ENCODE measurements around the gene RFX8. TPM values are rescaled to one million over a fixed set of nuclear protein-coding genes. Genes with fewer than 3 reads are reported as not detected.
"Not testable (repeated sequence)": the region's sequence is repeated elsewhere in the genome, so short reads cannot be mapped to it uniquely, and the experiment has no call there.

The RFX8 gene
- polyA plus RNA-seq, 12 donors = 1.5 to 4.2 (median 2.9) TPM; not detected in 2

DNA sequence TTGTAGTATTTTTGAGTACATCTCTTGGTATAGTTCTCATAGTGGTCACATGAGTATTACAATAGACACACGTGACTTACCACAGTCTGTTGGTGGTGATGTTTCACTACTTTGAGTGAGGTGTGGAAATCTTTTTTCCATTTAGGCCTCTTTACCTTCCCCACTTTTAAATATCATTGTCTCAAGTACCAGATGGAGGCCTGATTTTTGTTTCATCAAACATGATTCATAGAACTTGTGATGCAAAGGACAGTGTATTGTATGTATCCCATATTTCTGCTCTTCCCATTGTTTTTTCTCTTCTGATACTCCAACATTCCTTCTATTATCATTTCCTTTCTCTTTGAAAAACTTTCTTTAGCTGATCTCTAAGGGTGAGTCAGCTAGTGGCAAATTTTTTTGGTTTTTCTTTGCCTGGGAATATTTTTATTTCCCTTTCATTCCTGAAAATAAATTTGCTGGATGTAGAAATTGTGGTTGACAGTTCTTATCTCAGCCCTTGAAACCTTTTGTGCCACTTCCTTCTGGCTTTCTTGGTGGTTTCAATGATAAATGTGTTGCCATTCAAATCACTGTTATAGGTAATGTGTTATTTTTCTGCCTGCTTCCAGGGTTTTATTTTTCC lies 32.8 kb downstream of the RFX8 start:
- no peak for DNase-seq

DNA sequence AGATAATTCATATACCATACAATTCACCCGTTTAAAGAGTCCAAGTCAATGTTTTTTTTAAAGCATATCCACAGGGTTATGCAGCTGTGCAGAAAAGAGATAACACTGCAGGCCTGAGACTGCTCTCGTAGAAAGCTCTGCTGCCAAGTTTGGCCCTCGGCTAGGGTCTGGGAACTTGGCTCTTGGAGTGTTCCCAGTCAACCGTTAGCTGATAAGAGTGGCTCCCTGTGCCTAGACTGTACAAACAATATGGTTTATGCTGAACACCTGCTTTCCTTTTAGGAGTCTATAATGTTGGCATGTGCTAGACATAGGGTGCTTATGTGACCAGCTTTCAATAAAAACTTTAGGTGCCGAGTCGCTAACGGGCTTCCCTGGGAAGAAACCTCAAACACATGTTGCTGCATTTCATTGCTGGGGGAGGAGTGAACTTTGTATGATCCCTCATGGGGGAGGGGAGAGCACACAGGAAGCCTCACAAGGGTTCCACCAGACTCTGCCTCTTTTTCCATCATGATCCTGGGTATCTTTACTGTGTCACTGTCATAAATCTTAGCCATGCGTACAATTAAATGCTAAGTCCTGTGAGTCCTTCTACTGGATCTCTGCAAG lies 34.7 kb downstream of the RFX8 start:
- no peak for DNase-seq

DNA sequence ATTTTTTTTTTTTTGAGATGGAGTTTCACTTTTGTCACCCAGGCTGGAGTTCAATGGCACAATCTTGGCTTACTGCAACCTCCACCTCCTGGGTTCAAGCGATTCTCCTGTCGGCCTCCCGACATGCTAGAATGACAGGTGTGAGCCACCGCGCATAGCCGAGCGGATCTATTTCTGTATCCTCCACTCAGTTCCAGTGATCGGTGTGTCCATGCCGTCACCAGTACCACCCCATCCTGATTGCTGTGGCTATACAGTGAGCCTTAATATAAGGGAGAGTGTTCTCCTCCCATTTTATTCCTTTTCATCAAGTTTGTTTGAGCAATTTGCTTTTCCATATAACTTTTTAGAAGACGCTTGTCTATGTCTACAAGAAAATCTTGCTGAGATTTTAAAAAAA lies 35.2 kb downstream of the RFX8 start:
- no peak for DNase-seq

DNA sequence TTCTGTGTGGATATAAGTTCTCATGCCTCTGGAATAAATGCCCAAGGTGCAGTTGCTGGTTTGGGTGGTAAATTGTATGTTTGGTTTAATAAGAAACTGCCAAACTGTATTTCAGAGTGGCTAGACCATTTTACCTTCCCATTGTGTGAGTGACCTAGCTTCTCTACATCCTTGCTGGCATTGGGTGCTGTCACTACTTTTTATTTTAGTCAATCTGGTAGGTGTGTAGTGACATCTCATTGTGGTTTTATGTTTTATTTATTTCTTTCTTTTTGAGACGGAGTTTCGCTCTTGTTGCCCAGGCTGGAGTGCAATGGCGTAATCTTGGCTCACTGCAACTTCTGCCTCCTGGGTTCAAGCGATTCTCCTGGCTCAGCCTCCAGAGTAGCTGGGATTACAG lies 36.4 kb downstream of the RFX8 start:
- DNase-seq = not testable (repeated sequence)

DNA sequence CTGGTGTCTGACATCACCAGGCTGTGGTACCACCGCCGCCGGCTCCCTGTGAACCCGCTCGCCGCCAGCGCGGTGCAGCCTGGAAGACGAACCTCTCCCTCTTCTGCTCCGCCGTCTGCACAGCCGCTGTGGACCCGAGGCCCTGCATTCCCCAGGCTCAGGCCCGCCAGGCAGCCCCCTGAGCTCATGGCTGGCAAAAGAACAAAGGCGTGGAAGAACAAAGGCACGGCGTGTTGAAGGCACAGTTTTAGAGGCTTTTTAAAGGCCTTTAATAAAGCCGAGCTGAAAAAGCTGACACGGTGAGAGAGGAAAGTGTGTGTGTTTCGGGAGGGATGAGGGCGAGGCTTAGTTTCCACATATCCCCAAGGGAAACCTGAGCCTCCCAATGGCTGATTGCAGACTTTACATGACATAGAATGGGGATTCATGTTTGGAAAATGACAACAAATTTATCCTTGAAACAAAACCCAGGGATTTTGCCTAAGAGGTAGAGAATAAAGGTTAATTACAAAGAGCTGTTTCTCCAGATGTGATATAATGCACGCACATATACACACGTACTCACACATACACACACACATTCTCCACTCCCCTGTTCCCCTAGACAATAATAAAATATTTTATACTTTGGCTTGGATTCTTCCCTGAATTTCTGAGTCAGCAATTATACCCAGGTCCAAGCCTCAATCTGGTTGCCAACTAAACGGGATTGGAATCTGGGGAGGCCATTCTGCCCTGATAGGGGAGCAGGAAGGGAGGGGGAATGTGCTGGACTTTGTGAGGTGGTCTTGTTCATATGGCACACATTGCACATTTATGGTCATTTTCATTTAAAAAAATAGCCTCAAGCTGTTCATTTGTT lies 39.7 kb downstream of the RFX8 start:
- DNase-seq = peak; percentile 46

DNA sequence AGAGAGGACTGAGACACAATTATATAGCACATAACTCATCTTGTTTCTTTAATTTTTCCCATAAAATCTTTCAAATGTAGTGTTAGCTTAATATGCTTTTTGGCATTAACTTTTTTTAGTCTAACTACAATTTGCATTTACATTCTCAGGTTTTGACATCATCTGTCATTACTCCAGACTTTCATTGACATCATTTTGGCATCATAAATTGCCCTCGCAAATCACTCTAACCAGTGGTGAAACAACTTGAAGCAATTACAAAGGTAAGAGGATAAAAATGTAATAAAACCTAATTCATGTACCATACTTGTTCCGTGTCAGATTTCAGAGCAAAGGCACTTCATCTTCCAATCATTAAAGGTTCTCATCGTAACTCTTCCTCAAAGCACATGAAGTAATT lies 41.4 kb downstream of the RFX8 start:
- no peak for DNase-seq

DNA sequence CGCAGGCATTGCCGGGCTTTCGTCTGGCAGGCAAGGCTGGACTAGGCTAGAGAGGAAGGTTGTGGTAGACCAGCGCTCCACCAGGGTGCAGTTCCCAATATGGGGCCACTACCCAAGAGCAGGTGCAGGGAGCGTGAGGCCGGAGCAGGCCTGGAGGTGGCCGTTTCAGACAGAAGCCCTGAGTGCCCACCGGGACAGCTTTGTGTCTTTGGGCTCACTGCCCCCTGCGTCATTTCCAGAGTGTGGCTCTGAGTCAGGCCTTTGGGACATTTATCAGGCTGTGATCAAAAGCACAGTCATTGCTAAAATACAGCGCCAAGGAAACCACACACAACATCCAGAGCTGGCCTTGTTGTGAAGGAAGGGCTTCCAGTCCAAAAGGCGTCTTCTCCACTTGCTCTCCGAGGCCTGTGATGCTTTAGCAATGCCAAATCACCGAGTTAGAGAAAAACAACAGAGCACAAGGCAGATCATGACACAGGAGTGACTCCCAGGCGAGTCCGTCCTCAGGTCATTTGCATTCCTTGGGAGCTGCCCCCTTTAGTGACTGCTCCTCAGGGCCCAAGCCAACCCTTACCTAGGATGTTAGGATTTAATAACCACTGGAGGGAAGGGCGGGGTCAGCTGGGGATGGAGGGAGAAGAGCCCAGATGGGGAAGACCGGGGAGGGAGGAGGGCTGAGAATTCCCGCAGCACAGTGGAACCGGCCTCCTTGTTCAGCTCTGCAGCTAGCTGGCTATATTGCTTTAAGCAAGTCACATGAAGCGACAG lies 42.3 kb downstream of the RFX8 start:
- no peak for DNase-seq

DNA sequence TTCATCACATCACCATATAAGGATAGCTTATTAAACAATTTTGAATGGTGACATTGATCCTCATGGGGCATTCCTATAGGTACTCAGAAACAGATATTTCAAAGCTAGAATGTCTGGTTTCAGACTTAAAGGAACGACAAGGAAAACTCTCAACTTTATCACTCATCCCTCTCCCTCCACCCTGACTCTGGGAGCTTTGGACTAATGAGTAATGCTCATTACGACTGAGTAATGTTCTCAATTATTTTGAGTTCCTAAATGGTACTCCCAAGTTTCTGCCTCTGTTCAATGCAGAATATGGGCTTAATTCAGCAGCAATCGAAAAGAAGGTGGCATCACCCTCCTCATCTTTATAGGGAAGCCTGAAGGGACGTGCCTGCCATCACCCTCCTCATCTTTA lies 43.4 kb downstream of the RFX8 start:
- no peak for DNase-seq

DNA sequence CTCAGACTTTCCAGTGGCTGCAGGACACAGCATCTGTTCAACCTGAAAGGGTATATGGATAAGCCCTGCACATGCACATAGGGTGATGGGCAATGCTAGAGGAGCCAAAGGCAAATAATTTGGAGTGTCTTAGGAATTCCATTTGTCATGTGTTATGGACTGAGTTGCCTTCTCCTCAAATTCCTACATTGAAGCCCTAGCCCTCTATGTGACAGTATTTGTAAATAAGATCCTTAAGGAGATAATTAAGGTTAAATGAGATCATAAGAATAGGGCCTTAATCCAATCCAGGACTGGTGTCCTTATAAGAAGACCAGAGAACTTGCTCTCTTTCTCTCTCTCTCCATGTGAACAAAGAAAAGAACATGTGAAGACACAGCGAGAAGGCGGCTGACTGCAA lies 44.8 kb downstream of the RFX8 start:
- no peak for DNase-seq

DNA sequence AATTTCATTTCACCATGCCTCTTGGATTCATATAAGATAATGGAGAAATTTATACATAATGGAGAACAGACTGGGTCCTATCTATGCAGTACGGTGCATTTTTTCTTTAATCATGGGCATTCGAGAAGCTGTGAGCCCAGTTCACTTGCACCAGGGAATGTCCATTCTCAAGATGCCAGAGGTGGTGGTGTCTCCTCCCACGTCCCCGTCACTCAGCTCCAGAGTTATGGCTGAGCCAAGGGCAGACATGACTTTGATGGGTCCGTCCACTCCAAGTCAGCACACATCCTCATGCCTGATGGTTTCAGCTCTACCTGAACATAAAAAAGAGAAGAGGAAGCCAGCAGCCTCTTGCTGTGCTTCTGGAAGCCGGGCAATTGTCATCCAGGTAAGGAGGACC lies 45.5 kb downstream of the RFX8 start:
- no peak for DNase-seq

DNA sequence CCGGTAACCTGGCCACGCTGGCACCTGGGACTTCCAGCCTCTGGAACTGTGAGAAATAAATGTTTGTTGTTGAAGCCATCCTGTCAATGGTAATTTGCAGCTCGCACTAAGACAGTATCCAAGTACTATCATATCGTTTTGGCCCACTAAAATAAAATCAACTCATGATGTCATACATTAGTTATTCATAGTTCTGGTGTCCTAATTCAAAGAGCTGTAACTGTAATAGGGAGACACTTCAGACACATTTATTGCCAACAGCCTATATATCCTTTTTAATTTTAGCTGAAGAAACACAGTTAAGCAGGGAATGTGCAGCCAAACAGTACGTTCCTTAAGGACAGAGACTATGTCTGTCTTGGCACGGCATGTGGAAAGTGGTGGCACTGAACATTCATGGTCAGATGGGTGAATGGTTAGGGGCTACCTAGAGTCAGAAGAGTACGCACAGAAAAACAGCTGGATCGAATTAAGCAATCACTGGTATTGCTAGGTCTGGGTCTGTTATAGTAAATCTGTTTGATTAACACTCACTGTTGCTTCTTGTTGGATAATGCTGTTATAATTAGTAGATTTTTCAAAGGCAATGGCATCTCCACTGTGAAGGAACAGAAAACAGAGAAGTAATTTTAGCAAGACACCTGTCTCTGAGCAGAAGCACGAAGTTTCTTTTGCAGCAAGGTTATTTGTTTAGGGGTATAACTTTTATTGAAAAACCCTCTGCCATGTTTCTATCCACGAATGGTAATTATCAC lies 46.3 kb downstream of the RFX8 start:
- no peak for DNase-seq

DNA sequence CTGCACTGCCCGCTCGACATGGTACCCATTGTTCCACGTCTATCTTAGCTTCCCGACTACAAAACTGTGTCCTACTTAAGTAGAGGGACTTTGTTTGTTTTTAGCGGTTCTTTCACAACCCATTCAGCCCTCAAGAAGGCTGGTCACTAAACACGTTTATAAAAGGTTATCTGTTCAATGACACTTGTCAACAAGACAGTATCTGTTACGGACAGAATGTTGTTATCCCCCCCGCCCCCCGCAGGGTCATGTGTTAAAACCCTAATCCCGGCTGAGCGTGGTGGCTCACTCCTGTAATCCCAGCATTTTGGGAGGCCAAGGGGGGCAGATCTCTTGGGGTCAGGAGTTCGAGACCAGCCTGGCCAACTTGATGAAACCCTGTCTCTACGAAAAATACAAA lies 47.2 kb downstream of the RFX8 start:
- DNase-seq = no peak

DNA sequence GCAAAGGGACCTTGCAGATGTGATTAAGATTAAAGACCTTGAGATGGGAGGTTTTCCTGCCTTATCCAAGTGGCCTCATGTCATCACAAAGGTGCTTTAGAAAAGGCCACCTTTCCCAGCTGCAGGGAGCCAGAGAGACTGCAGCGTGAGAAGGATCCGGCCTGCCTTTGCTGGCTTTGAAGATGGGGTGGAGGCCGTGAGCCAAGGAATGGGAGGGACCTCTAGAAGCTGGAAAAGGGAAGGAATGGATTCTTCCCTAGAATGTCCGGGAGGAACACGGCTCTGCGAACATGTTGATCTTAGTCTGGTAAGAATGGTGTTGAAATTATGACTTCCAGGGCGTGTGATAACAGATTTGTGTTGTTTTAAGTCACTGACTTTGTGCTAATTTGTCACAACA lies 47.7 kb downstream of the RFX8 start:
- no peak for DNase-seq

DNA sequence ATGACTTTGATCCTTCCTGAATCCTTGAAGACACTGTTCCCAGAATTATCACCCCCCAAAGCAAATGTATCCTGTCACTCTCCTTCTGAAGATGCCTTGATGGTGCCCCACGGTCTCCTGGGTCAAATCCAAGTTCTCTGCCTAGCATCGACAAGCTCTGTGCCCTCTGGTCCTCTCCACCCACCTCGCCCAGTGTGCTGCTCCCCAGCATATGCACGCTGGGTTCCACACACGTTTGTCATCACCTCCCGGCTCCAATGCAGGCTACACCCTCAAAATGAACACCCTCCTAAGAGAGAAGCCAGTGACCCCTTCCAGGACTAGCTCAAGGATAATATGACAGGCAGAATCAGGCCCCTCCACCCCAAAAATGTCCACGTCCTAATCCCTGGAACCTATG lies 48.1 kb downstream of the RFX8 start:
- no peak for DNase-seq

DNA sequence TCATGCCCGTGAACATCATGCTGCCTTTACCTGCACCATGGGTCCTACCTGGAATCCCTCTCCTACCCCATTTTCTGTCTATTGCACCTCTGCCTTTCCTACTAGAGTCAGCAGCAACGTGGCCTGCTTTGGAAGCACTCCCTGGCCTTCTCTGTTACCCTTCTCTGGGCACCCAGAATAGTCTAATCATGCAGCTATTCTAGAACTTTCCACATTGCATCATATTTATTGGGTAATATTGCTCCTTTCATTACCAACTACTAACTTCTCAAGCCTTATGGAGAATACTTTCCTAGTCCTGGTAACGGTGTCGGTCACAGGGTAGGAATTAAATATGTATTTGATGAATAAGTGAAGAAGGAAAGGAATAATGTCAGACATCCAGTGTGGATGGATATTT lies 54.3 kb downstream of the RFX8 start:
- no peak for DNase-seq

DNA sequence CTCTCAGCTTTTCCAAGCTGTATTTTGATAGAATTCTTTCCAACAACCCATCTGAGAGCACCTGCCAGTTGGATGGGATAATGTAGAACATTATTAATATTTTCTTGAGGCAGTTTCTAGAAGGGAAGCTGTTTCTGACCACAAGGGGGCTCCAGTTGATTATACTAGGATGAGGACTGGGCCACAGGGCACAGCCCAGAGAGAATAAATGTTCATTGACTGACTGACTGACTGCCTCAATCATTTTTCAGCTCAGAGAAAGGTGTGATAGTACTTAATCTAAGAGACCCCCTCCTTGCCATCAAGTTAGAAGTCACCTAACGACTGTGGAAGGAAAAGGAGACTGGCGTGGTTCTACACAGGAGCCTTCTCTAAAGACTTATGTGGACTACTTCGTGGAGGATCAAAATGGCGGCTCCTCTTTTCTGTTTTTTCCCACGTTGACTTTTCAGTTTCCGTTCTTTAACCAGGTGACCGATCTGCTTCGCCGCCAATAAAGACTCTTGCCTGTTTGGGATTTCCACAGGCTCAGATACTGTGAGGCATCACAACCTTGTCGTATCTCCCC lies 55.7 kb downstream of the RFX8 start:
- peak; percentile 82 for DNase-seq

DNA sequence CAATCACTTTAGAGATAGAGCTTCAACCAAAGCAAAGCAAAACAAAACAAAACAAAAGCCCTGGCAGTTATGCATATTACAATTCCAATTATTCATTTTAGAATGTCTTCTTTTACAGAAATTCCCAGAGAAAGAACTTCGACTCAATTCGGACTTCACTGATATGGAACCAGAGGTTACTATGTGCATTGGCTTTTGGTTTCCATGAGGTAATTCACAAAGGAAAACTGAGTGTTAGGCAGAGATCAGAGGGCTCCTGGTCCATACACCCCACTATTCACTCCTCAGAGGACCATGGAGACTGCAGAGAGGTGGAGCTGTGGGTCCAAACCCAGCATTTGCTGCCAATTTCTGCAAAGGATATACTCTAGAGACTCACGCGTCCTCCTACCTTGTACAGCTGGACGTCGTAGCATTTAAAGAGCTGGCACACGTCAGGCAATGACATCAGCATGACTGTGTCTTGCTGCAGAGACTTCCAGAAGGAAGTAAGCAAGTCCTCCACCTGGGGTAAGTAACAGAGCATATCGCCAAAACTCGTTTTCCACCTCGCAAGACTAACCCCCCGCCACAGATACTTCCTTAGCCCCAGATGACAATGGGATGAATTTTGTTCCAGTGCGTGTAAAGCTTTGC lies 56.3 kb downstream of the RFX8 start:
- DNase-seq = peak; percentile 62

DNA sequence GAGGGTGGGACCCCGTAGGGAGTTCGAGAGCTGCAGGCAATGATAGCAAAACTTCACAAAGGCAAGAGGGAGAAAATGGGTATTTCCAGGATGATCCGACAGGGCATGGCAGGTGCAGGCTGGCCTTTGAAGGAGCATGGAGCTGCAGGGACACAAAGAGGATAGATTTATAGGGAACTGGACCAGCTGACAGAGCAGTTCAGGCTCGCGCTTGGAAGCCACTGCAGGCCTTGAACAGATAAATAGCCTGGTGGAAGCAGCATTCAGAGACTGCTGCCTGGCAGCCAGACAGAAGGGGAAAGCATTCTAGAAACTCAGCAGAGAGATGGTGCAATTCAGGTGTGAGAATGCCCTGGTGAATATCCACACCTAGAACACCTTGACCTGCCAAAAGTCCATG lies 58.3 kb downstream of the RFX8 start:
- no peak for DNase-seq

DNA sequence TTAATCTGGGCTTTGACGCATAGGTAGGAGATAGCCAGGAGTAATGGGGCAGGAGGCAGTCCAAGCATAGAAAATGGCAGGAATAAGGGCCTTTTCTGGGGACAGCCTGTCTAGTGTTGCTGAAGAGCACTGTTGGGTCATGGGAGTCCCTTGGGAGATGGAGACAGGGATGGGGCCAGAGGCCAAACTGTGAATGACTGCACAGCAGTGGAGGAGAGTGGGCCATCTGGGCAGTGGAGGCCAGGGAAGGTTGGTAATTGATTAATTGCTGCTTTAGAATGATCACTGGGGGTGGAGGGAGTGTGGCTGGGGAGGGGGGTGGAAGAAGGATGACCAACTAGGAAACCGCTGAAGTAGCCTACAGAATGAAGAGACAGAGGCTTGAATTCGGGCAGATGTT lies 59.0 kb downstream of the RFX8 start:
- no peak for DNase-seq

DNA sequence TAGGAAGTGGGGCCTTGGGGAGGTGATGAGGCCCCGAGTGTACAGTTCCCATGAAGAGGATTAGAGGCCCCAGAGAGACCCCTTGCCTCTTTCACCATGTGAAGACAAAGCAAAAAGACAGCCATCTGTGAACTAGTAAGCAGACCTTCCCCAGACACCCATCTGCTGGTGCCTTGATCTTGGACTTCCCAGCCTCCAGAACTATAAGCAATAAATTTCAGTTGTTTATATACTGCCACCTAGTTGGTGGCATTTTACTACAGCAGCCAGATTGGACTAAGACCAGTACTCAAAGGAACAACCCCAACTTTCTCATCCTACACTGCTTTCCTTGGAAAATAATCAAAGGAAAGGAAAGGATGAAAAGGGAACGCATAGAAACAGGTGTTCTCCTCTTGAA lies 59.7 kb downstream of the RFX8 start:
- DNase-seq = no peak

All from muscle of arm (tissue), 12 donors.